Measurements from ENCODE around the gene PREX1.
A peak's percentile ranks its signal among the peaks of the same experiment; 100 is the strongest.

The PREX1 gene

GRCh38 chr20:48791014-48791413, 36.8 kb downstream of the PREX1 start:
- H3K4me3 ChIP-seq (replicated peaks; ENCODE audit: low read depth, low read length): no peak overlapping the region
- no peaks in the 10 kb centered on the region for H3K27me3 ChIP-seq (replicated peaks; ENCODE audit: control insufficient read depth, insufficient read depth, low read length)
- H3K36me3 ChIP-seq (ENCODE audit: control insufficient read depth, insufficient read depth, low read length): peaks cover 1% of the 10 kb centered on the region; the same call in 1 of the 2 replicates
- peak; percentile 16 for TF ChIP-seq CTCF (IDR thresholded peaks at IDR 0.05; ENCODE audit: insufficient read depth, low read length, poor library complexity, severe bottlenecking)
- DNase-seq (ENCODE audit: extremely low read depth, insufficient read length): no peak

- Histone ChIP-seq H3K4me3 (replicated peaks; ENCODE audit: low read depth, low read length) (no peak overlapping the region), H3K27me3 (replicated peaks; ENCODE audit: control insufficient read depth, insufficient read depth, low read length) (no peaks in the 10 kb centered on the region), H3K36me3 (ENCODE audit: control insufficient read depth, insufficient read depth, low read length) (no peaks in the 10 kb centered on the region; the same call in 1 of the 2 replicates)
- no peak for TF ChIP-seq CTCF (IDR thresholded peaks at IDR 0.05; ENCODE audit: insufficient read depth, low read length, poor library complexity, severe bottlenecking)
- DNase-seq (ENCODE audit: extremely low read depth, insufficient read length): no peak
These were observed 37.3 kb downstream of the PREX1 start for GRCh38 chr20:48790473-48791003.

GRCh38 chr20:48789781-48790472, 37.9 kb downstream of the PREX1 start:
- peaks cover 2% of the 10 kb centered on the region; the same call in 1 of the 2 replicates for H3K36me3 ChIP-seq (ENCODE audit: control insufficient read depth, insufficient read depth, low read length)
- H3K27me3 ChIP-seq (replicated peaks; ENCODE audit: control insufficient read depth, insufficient read depth, low read length): no peaks in the 10 kb centered on the region
- H3K4me3 ChIP-seq (replicated peaks; ENCODE audit: low read depth, low read length): no peak overlapping the region
- DNase-seq (ENCODE audit: extremely low read depth, insufficient read length): no peak
- no peak for TF ChIP-seq CTCF (IDR thresholded peaks at IDR 0.05; ENCODE audit: insufficient read depth, low read length, poor library complexity, severe bottlenecking)

- Histone ChIP-seq H3K4me3 (replicated peaks; ENCODE audit: low read depth, low read length) (peak overlapping the region; percentile 16; the same call in 1 of the 2 replicates), H3K36me3 (ENCODE audit: control insufficient read depth, insufficient read depth, low read length) (peaks cover 2% of the 10 kb centered on the region; the same call in 1 of the 2 replicates), H3K27me3 (replicated peaks; ENCODE audit: control insufficient read depth, insufficient read depth, low read length) (no peaks in the 10 kb centered on the region)
- peak; percentile 48 for DNase-seq (ENCODE audit: extremely low read depth, insufficient read length)
- TF ChIP-seq CTCF (IDR thresholded peaks at IDR 0.05; ENCODE audit: insufficient read depth, low read length, poor library complexity, severe bottlenecking): no peak
These were observed 38.6 kb downstream of the PREX1 start for GRCh38 chr20:48789185-48789668.

GRCh38 chr20:48788486-48789072, 39.2 kb downstream of the PREX1 start:
- Histone ChIP-seq H3K4me3 (replicated peaks; ENCODE audit: low read depth, low read length) (no peak overlapping the region), H3K27me3 (replicated peaks; ENCODE audit: control insufficient read depth, insufficient read depth, low read length) (no peaks in the 10 kb centered on the region), H3K36me3 (ENCODE audit: control insufficient read depth, insufficient read depth, low read length) (peaks cover 2% of the 10 kb centered on the region; the same call in 1 of the 2 replicates)
- TF ChIP-seq CTCF (IDR thresholded peaks at IDR 0.05; ENCODE audit: insufficient read depth, low read length, poor library complexity, severe bottlenecking): no peak
- DNase-seq (ENCODE audit: extremely low read depth, insufficient read length): peak; percentile 56
